ENCODE measurements around the gene ANO2.

Gene ANO2

DNA sequence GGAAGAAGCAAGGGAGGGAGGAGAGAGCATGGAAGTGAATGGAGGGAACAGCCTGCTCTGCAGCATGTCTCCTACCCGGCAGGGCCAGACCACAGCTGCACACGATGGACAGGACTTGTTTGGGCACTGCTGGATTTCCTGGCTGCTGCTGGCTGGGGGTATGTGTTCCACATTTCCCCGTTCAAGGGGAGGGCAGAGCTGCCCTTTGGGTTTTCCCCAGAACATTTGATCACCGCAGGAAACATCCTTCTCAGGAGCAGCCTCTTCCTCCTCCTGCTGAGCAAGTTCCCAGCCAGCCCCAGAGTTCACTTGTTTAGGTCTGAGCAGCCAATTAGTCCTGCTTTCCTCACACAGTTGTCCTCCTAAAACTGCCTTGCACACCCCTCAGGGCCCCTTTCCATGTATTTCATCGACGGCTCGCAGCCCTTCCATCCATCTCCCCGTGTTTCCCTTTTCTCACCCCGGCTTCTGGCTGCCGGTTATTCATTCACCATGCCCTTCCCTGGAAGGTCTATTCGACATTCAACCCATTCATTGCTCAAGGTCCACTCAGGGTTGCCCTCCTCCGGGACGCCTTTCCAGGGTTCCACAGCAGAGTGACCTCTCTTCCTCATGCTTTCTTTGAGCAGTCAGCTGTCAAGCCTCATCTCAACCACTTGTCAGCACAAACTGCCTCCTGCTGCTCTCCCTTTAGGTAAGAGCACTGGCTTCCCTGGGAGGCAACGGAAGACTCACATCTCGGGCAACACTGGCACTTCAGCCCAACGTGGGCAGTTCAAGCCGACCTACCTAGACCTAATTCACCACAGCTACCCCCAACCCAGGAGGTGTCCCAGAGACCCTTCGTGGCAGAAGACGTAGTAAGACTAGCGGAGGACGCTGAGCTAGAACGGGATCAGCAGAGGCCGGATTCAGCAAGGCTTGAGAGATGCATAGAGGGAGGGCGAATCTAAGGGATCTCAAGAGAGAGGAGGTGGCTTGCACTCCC is 20.1 kb upstream of the ANO2 start:
- no peak for DNase-seq

DNA sequence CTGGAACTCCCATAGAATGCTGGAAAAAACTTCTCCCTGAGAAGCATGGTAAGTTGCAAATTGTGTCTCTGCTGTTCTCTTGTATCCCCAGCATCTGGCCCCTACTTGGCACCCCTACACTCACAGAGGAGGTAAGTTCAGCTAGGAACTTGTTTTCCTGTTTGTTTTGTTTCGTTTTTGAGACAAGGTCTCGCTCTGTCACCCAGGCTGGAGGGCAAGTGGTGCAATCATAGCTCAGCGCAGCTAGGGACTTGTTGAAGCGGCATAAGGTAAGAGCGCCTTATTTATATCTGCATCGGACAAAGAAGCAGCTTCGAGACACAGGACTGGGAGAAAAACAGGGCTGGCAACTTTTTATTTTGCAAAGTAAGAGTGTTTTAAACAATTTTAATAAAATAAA is 18.5 kb upstream of the ANO2 start:
- DNase-seq = no peak

DNA sequence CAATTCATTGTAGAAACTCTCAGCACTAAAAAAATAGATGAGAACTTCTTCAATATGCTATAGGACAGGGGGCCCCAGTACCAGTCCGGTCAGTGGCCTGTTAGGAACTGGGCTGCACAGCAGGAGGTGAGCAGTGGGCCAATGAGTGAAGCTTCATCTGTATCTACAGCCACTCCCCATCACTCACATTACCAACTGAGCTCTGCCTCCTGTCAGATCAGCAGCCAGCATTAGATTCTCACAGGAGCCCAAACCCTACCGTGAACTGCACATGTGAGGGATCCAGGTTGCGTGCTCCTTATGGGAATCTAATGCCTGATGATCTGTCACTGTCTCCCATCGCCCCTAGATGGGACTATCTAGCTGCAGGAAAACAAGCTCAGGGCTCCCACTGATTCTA is 15.7 kb upstream of the ANO2 start:
- DNase-seq = no peak

DNA sequence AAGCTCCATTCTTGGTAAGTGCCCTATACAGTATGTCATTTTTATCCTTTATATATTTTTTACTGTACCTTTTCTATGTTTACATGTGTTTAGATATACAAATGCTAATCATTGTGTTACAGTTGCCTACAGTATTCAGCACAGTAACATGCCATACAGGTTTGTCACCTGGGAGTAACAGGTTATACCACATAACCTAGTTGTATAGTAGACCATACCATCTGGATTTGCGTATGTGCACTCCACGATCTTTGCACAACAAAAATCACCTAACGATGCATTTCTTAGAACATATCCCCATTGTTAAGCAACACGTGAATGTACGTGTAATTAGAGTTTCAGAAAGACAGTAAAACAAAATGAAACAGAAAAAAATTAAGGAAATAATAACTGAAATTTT is 11.9 kb upstream of the ANO2 start:
- no peak for DNase-seq

DNA sequence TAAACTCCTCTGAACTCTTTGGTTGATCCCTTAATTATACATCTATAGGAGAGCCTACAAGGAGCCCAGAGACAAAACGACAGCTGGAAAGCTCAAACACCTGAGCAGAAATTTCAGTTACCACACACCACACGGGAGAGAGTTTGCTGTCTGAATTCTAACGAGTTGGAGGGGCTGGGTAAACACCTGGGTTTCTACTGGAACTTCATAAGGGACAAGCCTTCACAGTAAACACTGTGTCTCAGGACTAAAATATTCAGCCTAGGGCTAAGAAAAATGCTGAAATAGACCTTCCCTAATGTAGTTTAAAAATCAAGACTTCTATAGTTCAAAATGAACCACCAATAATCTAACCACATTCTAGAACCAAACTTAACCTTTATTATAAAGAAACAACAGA is 9.6 kb upstream of the ANO2 start:
- no peak for DNase-seq

DNA sequence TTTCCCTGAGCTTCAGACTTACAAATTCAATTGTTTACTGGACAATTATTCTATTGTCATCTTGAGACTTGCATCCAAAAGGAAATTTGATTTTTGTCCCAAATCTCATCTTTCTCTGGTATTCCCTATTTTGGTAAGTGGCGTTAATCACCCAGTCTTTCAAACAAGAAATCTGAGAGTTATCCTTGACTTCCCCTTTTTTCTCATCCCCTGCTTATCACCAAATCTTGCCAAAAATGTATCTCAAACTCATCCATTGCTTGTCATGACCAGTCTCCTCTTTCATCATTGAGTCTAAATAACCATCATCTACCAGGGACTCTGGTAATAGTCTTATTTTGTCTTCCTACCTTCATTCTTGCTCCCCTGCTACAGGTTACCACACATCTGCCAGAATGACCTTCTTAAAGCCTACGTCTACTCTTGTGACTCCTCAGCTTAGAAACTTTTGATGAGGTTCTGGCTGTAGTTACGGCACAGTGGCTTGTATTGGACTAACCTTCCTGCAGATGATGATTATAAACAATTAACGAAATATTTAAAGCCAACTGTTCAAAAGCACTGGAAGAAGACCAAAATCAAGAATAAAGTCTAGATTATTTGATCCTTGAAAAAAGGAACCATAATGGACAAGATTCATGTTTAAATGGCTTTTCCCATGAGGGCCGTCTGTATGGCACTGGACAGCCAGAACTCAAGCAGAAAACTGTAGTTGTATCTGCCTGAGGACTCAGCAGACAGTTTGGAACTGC is 9.0 kb upstream of the ANO2 start:
- DNase-seq = no peak

DNA sequence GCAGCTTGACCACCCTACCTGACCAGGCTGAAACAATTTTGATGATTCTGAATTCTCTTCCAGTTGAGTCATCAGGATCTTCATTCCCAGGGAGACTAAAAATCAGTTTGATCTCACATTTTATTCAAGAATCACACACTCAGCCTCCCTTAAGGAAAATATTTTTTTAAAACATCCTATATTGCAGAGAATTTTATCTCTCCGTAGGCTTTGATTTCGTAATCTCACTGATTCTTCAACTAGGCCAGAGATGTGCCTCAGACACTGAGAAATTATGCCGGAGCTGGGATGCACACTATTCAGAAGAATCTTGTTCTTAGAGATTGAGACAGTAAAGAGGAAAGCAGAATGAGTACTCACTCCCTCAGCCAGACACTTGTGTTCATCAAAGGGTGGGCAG is 7.0 kb upstream of the ANO2 start:
- no peak for DNase-seq

DNA sequence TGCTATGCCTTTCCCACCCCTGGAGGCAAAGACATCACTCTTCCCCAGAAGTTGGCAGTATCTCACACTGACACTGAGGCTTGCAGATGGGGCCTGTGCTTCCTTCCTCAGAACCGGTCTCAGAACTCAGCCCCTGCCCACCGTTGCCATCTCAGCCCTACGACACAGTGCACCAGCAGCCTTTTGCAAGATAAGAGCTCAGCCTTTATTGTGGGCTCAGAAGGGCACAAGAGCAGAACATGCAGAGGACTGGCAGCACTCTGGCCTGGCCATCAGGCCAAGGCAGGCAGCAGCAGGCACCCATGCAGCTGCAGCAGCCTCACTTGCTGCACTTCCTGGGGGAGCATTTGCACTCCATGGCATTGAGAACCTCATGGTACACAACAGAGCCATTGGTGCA is 3.6 kb upstream of the ANO2 start:
- DNase-seq = no peak

DNA sequence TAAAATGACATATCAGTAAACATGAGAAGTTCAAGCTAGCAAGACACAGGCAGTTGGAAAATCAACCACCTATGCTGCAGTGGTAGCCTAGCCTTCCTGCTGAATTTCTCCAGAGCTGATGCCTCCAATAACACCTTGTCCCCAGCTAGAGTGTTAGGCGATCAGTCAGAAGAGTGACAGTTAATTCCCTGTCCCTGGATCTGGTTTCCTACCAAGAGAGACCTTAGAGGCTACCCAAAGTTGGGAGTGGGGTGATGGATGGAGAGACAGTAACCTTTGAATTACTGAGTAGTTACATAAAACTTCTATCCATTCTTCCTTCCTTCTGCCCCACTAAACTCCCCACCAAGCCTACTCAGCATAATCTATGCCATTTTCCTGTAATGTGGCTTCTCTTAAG is 1.9 kb upstream of the ANO2 start:
- DNase-seq = no peak

DNA sequence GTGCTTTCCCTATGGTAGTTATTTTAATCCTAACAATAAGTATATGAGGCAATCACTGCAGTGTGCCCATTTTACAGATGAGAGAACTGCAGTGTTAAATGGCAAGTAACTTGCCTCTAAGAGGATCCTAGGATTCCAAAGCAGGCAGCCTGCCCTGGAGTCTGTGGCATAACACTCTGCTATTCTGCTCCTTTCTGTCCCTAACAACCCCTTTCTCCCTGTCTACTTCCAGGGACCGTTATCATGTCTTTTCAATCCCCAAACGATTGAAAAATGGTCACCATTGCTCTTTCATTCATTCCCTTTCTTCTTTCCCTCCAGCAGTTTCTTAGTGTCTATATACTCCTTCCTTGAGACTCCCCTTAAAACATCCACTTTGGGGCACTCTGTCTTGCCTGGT is 1.3 kb upstream of the ANO2 start:
- DNase-seq = no peak

DNA sequence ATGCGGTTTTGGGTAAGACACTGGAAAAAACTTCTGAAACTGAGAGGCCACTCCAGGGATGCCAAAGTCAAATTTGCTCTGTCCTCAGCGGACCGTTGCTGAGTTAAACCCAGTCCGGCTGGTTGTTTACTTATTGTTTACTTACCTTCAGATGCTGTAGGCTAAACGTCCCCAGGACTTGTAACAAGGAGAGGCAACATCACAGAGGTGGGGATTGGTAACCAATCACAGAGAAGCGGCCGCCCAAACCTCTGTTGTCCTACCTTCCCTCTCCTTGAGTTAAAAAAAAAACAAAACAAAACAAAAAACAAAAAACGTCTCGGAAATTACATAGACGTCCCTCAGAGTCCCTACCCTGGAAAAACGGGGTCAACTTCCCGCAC is 380 bp downstream of the ANO2 start:
- DNase-seq = no peak

DNA sequence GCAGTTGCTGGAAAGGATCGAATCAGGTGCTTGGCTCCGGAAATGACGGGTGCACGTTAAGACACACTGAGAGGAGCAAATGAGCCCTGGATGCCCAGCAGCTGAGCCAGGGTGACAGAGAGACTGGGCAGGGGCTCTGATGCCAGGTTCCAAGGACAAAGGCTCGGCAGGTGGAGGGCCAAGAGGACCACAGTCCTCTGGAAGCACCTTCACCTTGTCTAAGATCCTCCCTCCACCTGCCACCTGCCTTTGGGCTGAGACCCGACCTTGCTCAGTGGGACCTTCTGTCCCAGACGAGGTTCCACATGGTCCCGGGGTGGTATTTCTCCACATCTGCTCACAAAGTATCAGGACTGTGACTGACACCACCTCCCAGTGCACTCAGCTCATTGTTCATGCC is 1.0 kb downstream of the ANO2 start:
- DNase-seq = no peak

DNA sequence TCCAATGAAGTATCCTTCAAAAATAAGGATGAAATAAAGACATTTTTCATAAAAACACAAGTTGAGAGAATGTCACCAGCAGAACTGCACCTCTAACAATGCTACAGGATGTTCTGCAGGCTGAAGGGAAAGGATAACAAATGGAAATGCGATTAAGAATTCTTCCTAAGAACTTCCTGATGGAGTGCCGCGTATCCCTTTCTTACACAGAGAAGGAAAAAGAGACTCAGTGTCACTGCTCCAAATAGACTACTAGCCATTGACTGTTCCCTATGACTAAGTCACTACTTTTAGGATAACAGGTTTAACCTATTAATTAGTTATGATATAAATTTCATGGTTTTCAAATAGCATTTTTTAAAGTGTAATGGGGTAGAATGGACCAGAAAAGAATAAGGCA is 3.2 kb downstream of the ANO2 start:
- DNase-seq = no peak

DNA sequence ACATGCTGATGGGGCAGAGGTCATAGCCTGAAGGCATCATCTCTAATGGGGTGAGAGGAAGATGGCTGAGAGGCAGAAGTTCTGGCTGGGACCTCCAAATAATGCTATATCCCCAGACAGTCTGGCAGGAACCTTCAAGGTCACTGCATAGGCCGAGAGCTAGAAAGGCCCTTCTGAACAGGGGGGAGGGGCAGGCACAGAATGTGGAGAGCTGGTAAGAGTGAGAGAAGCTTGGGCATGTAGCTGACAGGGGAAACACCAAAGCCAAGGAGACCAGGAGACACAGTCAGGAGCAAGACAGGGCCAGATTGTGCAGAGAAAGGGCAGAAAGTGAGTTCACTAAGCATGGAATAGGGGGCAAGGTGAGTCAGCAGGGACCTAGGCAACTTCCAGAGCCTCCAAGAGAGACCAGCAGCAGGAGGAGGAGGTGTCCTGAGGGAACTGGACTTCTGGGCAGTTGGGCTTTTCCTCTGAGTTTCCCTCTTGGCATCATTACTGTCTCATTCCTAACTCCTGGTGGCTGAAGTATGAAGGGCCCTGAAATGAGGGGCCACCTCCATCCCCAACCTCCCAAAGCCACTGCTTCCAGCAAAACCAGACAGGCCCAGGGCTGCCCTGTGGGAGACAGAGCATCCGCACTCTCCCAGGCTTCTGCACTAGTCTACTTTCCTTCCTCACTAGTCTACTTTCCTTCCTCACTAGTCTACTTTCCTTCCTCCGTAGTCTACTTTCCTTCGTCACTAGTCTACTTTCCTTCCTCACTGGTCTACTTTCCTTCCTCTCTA is 17.1 kb downstream of the ANO2 start:
- DNase-seq = no peak

DNA sequence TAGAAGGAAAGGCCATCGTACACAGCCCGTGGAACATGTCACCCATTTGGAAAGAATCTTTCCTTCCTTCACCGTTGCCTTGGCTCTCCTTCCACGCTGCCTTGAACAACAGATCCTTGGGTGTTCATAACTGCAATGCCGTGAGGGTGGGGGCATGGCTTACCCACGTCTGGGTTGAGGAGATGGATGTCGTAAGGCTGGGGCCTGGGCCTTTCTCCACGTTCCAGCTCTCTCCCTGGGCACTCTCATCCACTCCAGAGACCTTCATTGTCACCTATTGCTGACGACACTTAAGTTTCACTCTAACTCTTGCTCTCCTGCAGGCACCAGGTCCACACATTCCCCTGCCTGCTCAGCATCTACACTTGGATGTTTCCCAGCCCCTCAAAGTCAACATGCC is 19.4 kb downstream of the ANO2 start:
- no peak for DNase-seq

DNA sequence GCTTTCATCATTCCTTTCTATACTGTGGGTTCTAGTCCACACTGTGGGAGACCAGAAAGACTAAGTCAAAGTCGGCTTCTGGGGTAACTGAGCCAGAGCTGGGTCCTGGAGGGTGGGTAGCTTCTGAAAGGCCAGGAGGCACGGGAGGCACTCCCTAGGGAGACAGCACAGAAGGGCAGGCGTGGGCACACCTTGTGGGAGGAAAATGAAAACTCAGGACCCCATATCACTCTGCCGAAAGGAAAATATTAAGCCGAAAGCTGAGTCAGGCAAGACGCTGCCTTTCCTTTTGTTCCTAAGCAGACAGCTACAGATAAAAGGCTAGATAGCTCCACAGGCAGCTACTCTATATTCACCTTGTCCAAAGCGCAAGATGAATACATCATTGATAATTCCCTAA is 20.7 kb downstream of the ANO2 start:
- no peak for DNase-seq

DNA sequence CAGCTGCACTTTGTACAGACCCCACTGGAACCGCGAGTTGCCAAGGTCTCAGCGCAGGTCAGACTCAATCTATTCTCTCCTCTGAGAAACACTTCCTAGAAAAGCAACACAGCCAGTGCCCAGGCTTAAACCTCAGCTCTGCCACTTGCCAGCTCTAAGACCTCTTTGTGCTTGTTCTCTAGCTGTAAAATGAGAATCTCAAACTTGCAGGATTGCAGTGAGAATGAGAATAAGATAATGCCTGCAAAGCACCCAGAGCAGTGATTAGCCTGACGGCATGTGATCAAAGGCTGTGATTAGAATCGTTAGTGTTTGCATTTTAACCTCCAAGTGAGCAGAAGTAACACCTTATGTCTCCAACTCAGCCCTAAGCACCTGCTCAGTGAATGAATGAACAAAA is 21.3 kb downstream of the ANO2 start:
- DNase-seq = no peak

DNA sequence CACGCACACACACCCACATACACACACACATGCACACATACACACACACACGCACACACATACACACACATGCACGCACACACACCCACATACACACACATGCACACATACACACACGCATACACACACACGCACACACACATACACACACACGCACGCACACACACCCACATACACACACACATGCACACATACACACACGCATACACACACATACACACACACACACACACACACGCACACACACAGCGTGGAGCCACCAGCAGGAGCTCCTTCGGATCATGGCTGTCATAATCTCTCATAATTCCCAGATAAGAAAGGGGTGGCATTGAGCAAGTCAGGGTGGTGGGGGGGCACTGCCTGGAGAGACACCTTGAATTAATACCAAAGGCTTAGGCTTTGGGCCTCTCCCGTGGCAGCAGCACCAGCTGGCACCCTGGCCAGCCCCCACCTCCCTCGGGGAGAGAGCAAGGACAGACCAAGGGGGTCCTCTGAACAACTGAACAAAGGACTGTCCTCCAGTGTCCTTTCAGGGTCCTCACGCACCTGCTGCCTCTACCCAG is 21.9 kb downstream of the ANO2 start:
- DNase-seq = no peak

DNA sequence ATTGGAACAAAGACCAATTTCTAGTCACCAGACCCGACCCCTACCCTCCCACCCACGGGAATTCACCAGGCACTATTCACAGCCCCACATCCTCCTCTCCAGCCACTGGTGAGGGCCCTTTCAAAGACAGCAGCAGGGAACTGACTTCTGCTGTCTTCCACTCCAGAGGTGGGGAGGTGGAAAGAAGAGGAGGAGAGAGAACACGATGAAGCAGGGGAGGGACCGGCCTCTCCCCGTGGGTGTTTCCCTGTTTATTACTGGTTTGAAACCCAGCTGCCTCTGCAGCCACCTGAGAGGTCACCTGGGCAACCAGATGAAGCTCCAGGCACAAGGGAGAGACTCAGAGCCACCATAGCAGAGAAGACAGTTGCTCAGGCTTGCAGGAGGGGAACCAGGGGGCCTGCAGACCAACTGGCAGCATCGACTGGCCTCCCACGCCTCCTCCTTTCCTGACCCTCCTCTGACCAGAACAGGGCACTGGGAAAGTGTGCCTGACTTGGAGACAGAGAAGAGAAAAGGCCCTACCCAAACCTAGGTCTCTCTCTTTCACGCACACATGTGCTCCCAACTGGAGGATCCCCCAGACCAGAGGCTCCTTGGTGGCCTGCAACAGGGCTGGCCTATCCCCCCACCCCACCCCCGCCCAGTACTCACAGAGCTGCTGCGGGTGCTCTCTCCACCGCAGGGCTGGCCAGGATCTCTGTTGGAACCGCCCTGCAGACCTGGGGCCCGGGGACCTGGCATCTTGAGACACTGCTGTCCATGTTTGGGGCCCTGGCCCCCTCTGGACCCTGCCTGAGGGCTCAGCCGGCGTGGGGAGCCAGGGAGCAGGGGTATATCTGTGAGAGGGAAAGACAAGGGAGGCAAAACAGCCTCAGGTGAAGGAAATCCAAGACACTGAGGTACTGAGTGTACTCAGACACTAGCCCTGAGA is 22.8 kb downstream of the ANO2 start:
- DNase-seq = no peak

DNA sequence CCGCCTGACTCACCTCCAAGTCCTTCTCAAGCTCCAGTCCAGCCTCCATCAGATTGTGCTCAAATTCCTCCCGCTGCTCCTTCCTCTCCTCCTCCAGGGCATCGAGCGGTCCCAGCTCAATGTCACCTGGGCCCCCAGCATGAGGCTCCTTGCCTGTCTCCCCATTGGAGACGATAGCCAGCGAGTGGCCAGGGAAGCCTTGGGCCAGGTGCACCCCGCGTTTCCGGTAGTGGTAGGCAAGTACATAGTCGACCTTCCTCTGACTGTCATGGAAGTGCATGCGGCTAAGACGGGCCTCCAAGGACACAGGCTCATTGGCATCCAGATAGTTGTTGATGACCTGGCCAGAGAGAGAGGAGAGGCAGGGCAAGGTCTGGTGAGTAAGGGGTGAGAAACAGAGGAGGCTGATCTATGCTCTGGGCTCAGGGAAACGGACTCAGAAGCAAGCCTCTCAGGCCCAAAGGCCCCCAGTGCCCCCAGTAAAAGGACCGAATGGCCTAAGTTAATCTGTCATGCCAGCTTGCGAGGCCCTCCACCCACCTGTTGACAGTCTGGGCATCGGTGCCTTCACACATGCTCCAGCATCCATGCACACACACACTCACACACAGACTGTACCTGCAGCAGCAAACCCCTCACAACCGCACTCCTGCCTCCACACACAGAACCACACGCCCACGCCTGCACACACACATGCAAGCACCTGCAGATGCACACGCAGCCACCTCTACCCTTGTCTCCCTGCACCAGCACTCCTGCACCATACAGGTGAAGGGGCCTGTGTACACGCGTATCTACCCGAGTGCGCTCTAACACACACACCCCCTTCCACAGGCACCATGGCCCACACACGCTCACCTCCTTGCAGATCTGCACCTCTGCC is 23.8 kb downstream of the ANO2 start:
- no peak for DNase-seq

DNA sequence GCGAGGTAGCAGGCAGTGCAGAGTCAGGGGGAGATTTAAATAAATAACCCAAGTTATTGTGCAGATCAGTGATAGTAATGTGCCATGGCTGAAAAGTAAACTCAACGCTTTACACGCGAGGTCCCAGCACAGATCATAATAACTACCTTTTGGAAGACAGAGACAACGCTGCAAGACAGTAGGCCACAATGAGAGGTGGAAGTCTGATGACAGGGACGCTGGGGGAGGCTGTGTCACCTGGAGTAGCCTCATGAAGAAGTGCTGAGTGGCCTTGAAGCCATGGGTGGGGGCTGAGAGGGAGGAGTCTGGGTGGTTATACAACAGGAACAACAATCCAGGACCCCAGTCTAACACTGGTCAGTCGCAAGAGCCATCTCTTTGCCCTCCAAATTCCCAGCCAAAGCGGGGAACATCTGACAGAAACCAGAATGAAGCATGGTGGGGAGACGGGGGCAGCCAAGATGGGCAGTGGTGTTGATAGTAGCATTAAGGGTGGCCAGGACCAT is 28.2 kb downstream of the ANO2 start:
- no peak for DNase-seq

Measured in NCI-H748 treated with DMSO at 0.1 percent for 48 hours (cell line).